PC-3 (cell line): ENCODE results near the gene STAC3. TPM values are rescaled to one million over a fixed set of nuclear protein-coding genes. Genes with fewer than 3 reads are reported as not detected.

Source experiments
- ATAC-seq: fragments of 200-7000 bp; cut with Tn5 transposase; 2 replicates; pipeline ENCODE4 v1.9.1; 2020; ENCODE audit warnings: mild to moderate bottlenecking, moderate library complexity
- BruUV-seq: library from RNA; stranded (reverse); fragments of 400-500 nt; replicated peaks from 2 replicates; lab custom pipeline; 2021; lab: Mats Ljungman, UMichigan
- CTCF ChIA-PET: fragments of 300-600 bp; sonication (Branson Sonifier 250); formaldehyde crosslinking; loops from one replicate; lab custom pipeline; 2022; ENCODE audit warnings: antibody characterized with exemption; lab: Charles Lee
- POLR2A ChIA-PET: fragments of 300-600 bp; sonication (Branson Sonifier 250); formaldehyde crosslinking; loops from one replicate; lab custom pipeline; 2022; ENCODE audit warnings: antibody characterized with exemption; ENCODE audit not compliant: unreplicated experiment; lab: Charles Lee
- DNase-seq: peaks from one replicate; pipeline ENCODE4 v3.0.0-alpha.2; 2015
- H2AFZ ChIP-seq: fragments of 300-600 bp; sonication (generic); 2 replicates; pipeline ENCODE4 v1.6.0; 2016; ENCODE audit warnings: antibody characterized with exemption, low read length
- H3F3A ChIP-seq: fragments of 300-600 bp; sonication (generic); one replicate; pipeline ENCODE4 v1.6.0; 2017; ENCODE audit warnings: antibody characterized with exemption, low read length, control low read depth, mild to moderate bottlenecking; ENCODE audit not compliant: unreplicated experiment
- H3K27ac ChIP-seq: fragments of 300-600 bp; sonication (generic); 2 replicates; pipeline ENCODE4 v1.5.1; 2016; ENCODE audit warnings: mild to moderate bottlenecking, low read length
- H3K27me3 ChIP-seq: fragments of 300-600 bp; sonication (generic); 2 replicates; pipeline ENCODE4 v1.6.1; 2016; ENCODE audit warnings: low read length, mixed read lengths
- H3K36me3 ChIP-seq: fragments of 300-600 bp; sonication (generic); 2 replicates; pipeline ENCODE4 v1.6.1; 2016; ENCODE audit warnings: low read depth, mixed run types, low read length, mixed read lengths
- H3K4me1 ChIP-seq: fragments of 300-600 bp; sonication (generic); 2 replicates; pipeline ENCODE4 v1.5.1; 2016; ENCODE audit warnings: low read length; ENCODE audit not compliant: insufficient read depth
- H3K4me2 ChIP-seq: fragments of 300-600 bp; sonication (generic); 2 replicates; pipeline ENCODE4 v1.6.0; 2016; ENCODE audit warnings: low read length
- H3K4me3 ChIP-seq: fragments of 300-600 bp; sonication (generic); 2 replicates; pipeline ENCODE4 v1.5.1; 2016; ENCODE audit warnings: mild to moderate bottlenecking, low read length, mixed read lengths
- H3K79me2 ChIP-seq: fragments of 300-600 bp; sonication (generic); 2 replicates; pipeline ENCODE4 v1.6.1; 2017; ENCODE audit warnings: low read length, mixed read lengths
- H3K9ac ChIP-seq: fragments of 300-600 bp; sonication (generic); 2 replicates; pipeline ENCODE4 v1.6.0; 2016; ENCODE audit warnings: mild to moderate bottlenecking, low read length
- H3K9me2 ChIP-seq: fragments of 300-600 bp; sonication (generic); replicated peaks from 2 replicates; pipeline ENCODE4 v1.6.1; 2016; ENCODE audit warnings: mixed run types, low read length, mixed read lengths
- H3K9me3 ChIP-seq: fragments of 300-600 bp; sonication (generic); 2 replicates; pipeline ENCODE4 v1.6.1; 2016; ENCODE audit warnings: low read length, mixed read lengths
- H4K20me1 ChIP-seq: fragments of 300-600 bp; sonication (generic); 2 replicates; pipeline ENCODE4 v1.6.1; 2016; ENCODE audit warnings: low read length, mixed read lengths
- EZH2 ChIP-seq: fragments of 300-600 bp; sonication (generic); IDR thresholded peaks from one replicate; pipeline ENCODE4 v1.6.1; 2017; ENCODE audit warnings: antibody characterized with exemption, mild to moderate bottlenecking, low read length; ENCODE audit not compliant: unreplicated experiment
- EZH2phosphoT487 ChIP-seq: fragments of 300-600 bp; sonication (generic); IDR thresholded peaks from 2 replicates; pipeline ENCODE4 v1.6.1; 2018; ENCODE audit warnings: mild to moderate bottlenecking, antibody characterized with exemption, low read length, borderline replicate concordance
- intact Hi-C: fragments of 100-400 bp; cut with micrococcal nuclease; formaldehyde crosslinking; loops from 2 replicates; pipeline ENCODE4 v1.9.0; 2023
- total RNA-seq: library from RNA; depleted of rRNA; stranded (reverse); fragments of >200 nt; gene quantifications from 2 replicates; pipeline ENCODE4 v1.2.3, GENCODE V29; 2014
- TF ChIP-seq, protein P1 (sequence below): fragments of 300-600 bp; sonication (generic); conservative IDR thresholded peaks from 2 replicates; pipeline ENCODE4 v1.5.1; 2017; ENCODE audit warnings: antibody characterized with exemption, low read depth, mild to moderate bottlenecking, low read length

STAC3 gene
- total RNA-seq, 1 experiment from 2014 or later: 1.8 TPM

DNA sequence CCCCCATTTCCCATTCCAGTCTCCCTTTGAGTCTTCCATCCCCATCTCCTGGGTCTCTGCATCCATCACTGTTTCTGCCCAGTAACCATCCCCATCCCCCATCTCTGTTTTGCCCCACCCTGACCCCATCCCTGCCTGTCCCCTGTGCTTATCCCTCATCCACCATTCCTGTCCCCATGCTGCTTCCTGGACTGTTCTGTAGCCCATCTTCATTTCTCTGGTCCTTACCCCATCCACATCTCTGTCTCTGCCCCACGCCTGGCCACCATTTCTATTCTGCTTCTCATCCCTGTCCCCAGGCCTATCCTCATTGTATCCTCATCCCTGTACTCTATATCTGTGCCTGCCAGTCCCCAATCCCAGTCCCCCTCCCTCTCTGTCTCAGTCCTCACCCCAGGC lies 30.2 kb downstream of the STAC3 start:
- H3K4me2 ChIP-seq: no peak overlapping the region
- intact Hi-C loops: no loop called here
- no peak overlapping the region for H3K9ac ChIP-seq
- no TSS peak for BruUV-seq
- H3K27ac ChIP-seq: no peak overlapping the region
- H3K79me2 ChIP-seq: no peaks in the 10 kb centered on the region
- no peaks in the 10 kb centered on the region for H4K20me1 ChIP-seq
- CTCF ChIA-PET: no interaction called here
- no peak overlapping the region for H2AFZ ChIP-seq
- H3F3A ChIP-seq: no peaks in the 10 kb centered on the region
- no peaks in the 10 kb centered on the region for H3K36me3 ChIP-seq
- POLR2A ChIA-PET: no interaction called here
- no peak for ATAC-seq
- TF ChIP-seq, protein P1, sequence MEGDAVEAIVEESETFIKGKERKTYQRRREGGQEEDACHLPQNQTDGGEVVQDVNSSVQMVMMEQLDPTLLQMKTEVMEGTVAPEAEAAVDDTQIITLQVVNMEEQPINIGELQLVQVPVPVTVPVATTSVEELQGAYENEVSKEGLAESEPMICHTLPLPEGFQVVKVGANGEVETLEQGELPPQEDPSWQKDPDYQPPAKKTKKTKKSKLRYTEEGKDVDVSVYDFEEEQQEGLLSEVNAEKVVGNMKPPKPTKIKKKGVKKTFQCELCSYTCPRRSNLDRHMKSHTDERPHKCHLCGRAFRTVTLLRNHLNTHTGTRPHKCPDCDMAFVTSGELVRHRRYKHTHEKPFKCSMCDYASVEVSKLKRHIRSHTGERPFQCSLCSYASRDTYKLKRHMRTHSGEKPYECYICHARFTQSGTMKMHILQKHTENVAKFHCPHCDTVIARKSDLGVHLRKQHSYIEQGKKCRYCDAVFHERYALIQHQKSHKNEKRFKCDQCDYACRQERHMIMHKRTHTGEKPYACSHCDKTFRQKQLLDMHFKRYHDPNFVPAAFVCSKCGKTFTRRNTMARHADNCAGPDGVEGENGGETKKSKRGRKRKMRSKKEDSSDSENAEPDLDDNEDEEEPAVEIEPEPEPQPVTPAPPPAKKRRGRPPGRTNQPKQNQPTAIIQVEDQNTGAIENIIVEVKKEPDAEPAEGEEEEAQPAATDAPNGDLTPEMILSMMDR: no peak
- TF ChIP-seq EZH2phosphoT487 (no peak), EZH2 (no peak)
- no peaks in the 10 kb centered on the region for H3K9me2 ChIP-seq
- no peak for DNase-seq
- H3K4me1 ChIP-seq: peaks cover 26% of the 10 kb centered on the region
- H3K27me3 ChIP-seq: peaks cover 6% of the 10 kb centered on the region
- H3K9me3 ChIP-seq: no peaks in the 10 kb centered on the region
- no peak overlapping the region for H3K4me3 ChIP-seq

DNA sequence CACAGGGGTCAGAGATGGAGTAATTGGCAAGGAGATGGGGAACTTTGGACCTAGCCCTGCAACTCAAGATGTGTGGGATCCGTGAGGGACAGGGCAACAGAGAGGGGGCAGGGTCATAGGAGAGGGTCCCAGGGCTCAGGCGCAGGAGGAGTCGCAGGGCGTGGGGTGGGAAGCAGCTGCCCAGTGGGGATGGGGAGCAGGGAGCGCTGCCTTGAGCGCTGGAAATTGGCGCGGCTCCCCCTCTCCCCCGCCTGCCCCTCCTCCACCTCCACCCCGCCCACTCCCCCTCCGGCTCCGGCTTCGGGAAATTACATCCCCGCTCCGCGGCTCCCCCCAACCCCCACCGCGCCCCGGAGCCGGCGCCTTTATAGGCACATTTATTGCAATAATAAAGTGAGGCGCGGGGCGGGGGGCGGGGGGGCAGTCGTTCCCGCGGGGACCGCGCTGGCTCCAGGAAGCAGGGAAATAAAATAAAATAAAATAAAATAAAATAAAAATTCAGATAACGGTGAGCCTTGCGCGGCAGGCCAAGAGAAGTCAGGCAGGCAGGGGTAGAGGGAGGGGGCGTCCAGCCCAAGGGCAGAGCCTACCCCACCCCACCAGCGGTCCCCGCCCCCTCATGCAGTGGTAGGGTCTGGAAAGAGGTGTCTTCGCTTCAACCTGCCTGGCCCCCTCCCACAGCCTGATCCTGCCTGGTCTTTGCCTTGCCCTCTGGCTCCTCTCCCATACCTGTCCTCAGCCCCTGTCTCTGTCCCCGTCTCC lies 30.8 kb downstream of the STAC3 start:
- H2AFZ ChIP-seq: no peak overlapping the region
- H3K27ac ChIP-seq: no peak overlapping the region
- H4K20me1 ChIP-seq: no peaks in the 10 kb centered on the region
- ChIA-PET CTCF (no interaction called here), POLR2A (no interaction called here)
- no peaks in the 10 kb centered on the region for H3F3A ChIP-seq
- no peaks in the 10 kb centered on the region for H3K36me3 ChIP-seq
- no peaks in the 10 kb centered on the region for H3K79me2 ChIP-seq
- H3K9me3 ChIP-seq: no peaks in the 10 kb centered on the region
- no peak overlapping the region for H3K4me2 ChIP-seq
- H3K9me2 ChIP-seq: no peaks in the 10 kb centered on the region
- H3K4me3 ChIP-seq: no peak overlapping the region
- peaks cover 31% of the 10 kb centered on the region for H3K4me1 ChIP-seq
- peaks cover 12% of the 10 kb centered on the region for H3K27me3 ChIP-seq
- no peak overlapping the region for H3K9ac ChIP-seq
- intact Hi-C loops: no loop called here
- TF ChIP-seq, protein P1: no peak
- TF ChIP-seq EZH2phosphoT487 (no peak), EZH2 (no peak)
- ATAC-seq: no peak
- DNase-seq: no peak
- no TSS peak for BruUV-seq

DNA sequence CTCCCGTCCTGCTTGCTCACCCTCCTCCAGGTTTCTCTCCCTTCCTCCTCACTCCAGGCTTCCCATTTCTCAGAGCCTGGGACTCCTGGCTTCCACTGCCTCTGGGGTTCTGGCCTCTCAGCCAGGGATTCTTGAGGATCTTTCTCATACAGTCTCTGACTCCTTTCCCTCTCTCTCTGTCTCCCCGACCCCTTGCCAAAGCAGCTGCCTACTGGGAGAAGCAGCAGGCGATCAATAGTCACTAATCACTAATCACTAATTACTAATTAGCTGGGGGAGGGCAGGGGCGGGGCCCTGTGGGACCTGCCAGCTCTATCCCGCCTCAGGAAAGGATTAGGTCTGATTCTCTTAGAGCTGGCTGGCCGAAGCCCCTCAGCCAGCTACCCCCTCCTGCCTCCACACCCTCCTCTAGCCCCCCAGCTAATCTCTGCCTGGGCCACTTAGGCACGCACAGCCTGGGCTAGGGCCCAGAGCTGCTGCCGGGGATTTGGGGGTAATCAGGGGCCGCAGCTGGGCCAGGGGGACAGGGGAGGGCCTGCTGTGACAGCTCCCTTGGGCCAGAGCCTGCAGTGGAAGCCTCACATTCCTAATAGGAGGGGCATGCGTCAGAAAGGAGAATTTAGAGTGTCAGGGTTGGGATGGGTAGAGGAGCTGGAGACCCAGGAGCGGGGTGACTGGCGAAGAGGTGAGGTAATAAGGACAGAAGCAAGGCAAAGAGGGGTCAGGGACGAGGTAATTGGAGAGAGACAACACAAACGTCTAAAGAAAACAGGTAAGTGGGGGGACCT lies 31.6 kb downstream of the STAC3 start:
- Histone ChIP-seq H3K27ac (no peak overlapping the region), H3K4me2 (peak overlapping the region; percentile 42; the same call in 1 of the 2 replicates), H4K20me1 (no peaks in the 10 kb centered on the region), H3K9me3 (no peaks in the 10 kb centered on the region), H3K4me3 (no peak overlapping the region), H3K9ac (no peak overlapping the region), H3K27me3 (peaks cover 19% of the 10 kb centered on the region), H3K4me1 (peaks cover 31% of the 10 kb centered on the region), H3K9me2 (no peaks in the 10 kb centered on the region), H3F3A (no peaks in the 10 kb centered on the region), H3K36me3 (no peaks in the 10 kb centered on the region), H3K79me2 (no peaks in the 10 kb centered on the region), H2AFZ (no peak overlapping the region)
- ChIA-PET CTCF (interaction anchor here (0.8 kb wide), 1 partner anchor 10 kb away, joined by 3 read pairs; the partner anchor contains the start of gene SHMT2), POLR2A (no interaction called here)
- no peak for DNase-seq
- intact Hi-C loops: no loop called here
- no peak for ATAC-seq
- TF ChIP-seq EZH2phosphoT487 (no peak), EZH2 (no peak)
- TF ChIP-seq, protein P1: no peak
- BruUV-seq: no TSS peak
